H1 (cell line): ENCODE results near the gene WDR75. TPM values are rescaled to one million over a fixed set of nuclear protein-coding genes. Genes with fewer than 3 reads are reported as not detected.

Experiments used
- CTCF ChIA-PET: fragments of 300-600 bp; sonication (Branson Sonifier 250); formaldehyde crosslinking; loops from one replicate; lab custom pipeline; 2021; ENCODE audit not compliant: partially characterized antibody; lab: Charles Lee
- POLR2A ChIA-PET: fragments of 300-600 bp; sonication (Branson Sonifier 250); formaldehyde crosslinking; loops from one replicate; lab custom pipeline; 2021; ENCODE audit warnings: inconsistent platforms; ENCODE audit not compliant: partially characterized antibody; lab: Charles Lee
- DNase-seq, 2 experiments: peaks; one replicate each; pipeline versions ENCODE4 v3.0.0 to v3.0.0-alpha.2; 2010 to 2022; ENCODE audit warnings: low spot score in 2 of 2, low read depth in 1 of 2, mixed read lengths in 1 of 2
- FAIRE-seq: peaks from 2 replicates; lab custom pipeline; 2011; peaks lifted over from hg19 to GRCh38; lab: Jason Lieb, UNC
- H2AFZ ChIP-seq: 2 replicates; pipeline ENCODE4 v1.8.1; 2012; ENCODE audit warnings: low read length, inconsistent platforms
- H2AK5ac ChIP-seq: 2 replicates; pipeline ENCODE4 v1.6.1; 2013; ENCODE audit warnings: low read depth, low read length
- H2BK120ac ChIP-seq: replicated peaks from 2 replicates; pipeline ENCODE3; 2013; ENCODE audit warnings: low read depth, low read length, inconsistent platforms
- H2BK12ac ChIP-seq: 2 replicates; pipeline ENCODE4 v1.6.1; 2013; ENCODE audit warnings: low read depth, low read length
- H2BK15ac ChIP-seq: 2 replicates; pipeline ENCODE4 v1.6.1; 2013; ENCODE audit warnings: low read length
- H2BK20ac ChIP-seq: 2 replicates; pipeline ENCODE4 v1.6.1; 2013; ENCODE audit warnings: low read length
- H2BK5ac ChIP-seq: 2 replicates; pipeline ENCODE4 v1.6.1; 2013; ENCODE audit warnings: low read depth, low read length
- H3K14ac ChIP-seq: 2 replicates; pipeline ENCODE4 v1.6.1; 2013; ENCODE audit warnings: inconsistent platforms; ENCODE audit not compliant: insufficient read length
- H3K18ac ChIP-seq: 2 replicates; pipeline ENCODE4 v1.6.1; 2013; ENCODE audit warnings: low read length; ENCODE audit errors: extremely low read depth
- H3K23ac ChIP-seq: 2 replicates; pipeline ENCODE4 v1.6.1; 2013; ENCODE audit warnings: inconsistent platforms; ENCODE audit not compliant: insufficient read length
- H3K23me2 ChIP-seq: 2 replicates; pipeline ENCODE4 v1.6.1; 2013; ENCODE audit warnings: low read depth, low read length
- H3K27ac ChIP-seq: 2 replicates; pipeline ENCODE4 v1.6.1; 2011; ENCODE audit warnings: low read depth, low read length, inconsistent platforms
- H3K27me3 ChIP-seq, 4 experiments: replicated peaks in 1 of 4; 1 replicate in 1 of 4; 2 replicates in 3 of 4; pipeline versions ENCODE4 v1.6.1 to v1.8.1; 2011 to 2013; ENCODE audit warnings: low read length in 3 of 4, mild to moderate bottlenecking in 3 of 4, inconsistent platforms in 2 of 4, mixed read lengths in 2 of 4, moderate library complexity in 1 of 4; ENCODE audit not compliant: control insufficient read depth in 3 of 4, insufficient read depth in 3 of 4; ENCODE audit errors: extremely low read depth in 1 of 4
- H3K36me3 ChIP-seq, 4 experiments: 2 replicates each; pipeline versions ENCODE4 v1.6.1 to v1.8.1; 2011 to 2013; ENCODE audit warnings: mild to moderate bottlenecking in 4 of 4, low read length in 3 of 4, moderate library complexity in 2 of 4, control low read depth in 1 of 4, inconsistent platforms in 1 of 4; ENCODE audit not compliant: insufficient read depth in 4 of 4, control insufficient read depth in 2 of 4
- H3K4ac ChIP-seq: replicated peaks from 2 replicates; pipeline ENCODE3; 2013; ENCODE audit warnings: low read length, low read depth, mixed read lengths, inconsistent platforms; ENCODE audit not compliant: insufficient read length
- H3K4me1 ChIP-seq, 4 experiments: replicated peaks in 1 of 4; 1 replicate in 1 of 4; 2 replicates in 3 of 4; pipeline versions ENCODE4 v1.6.1 to v1.8.1; 2011 to 2013; ENCODE audit warnings: low read length in 3 of 4, inconsistent platforms in 2 of 4, mixed read lengths in 1 of 4; ENCODE audit not compliant: insufficient read depth in 4 of 4, control insufficient read depth in 3 of 4
- H3K4me2 ChIP-seq, 2 experiments: 2 replicates each; pipeline versions ENCODE4 v1.6.1 to v1.8.1; 2011 to 2013; ENCODE audit warnings: low read depth in 2 of 2, low read length in 2 of 2, control low read depth in 1 of 2, inconsistent platforms in 1 of 2, mild to moderate bottlenecking in 1 of 2; ENCODE audit not compliant: insufficient read depth in 1 of 2
- H3K4me3 ChIP-seq, 4 experiments: fragments of 200-600, 300-600 bp in 1 of 4; sonication (generic), shearing (Covaris generic), sonication (Bioruptor Twin) in 1 of 4; 2 replicates each; pipeline versions ENCODE4 v1.5.1 to v1.8.1; 2011 to 2016; ENCODE audit warnings: low read length in 4 of 4, low read depth in 3 of 4, control low read depth in 2 of 4, inconsistent platforms in 2 of 4, mild to moderate bottlenecking in 2 of 4, mixed read lengths in 1 of 4, moderate library complexity in 1 of 4; ENCODE audit not compliant: insufficient read depth in 2 of 4; ENCODE audit errors: extremely low read depth in 1 of 4
- H3K56ac ChIP-seq: replicated peaks from 2 replicates; pipeline ENCODE3; 2013; ENCODE audit warnings: low read depth, mild to moderate bottlenecking, mixed read lengths, low read length, inconsistent platforms; ENCODE audit not compliant: insufficient read length
- H3K79me1 ChIP-seq: 2 replicates; pipeline ENCODE4 v1.6.1; 2013; ENCODE audit warnings: low read depth, low read length, control low read depth
- H3K79me2 ChIP-seq, 2 experiments: 2 replicates each; pipeline versions ENCODE4 v1.6.1 to v1.8.1; 2012 to 2013; ENCODE audit warnings: low read length in 2 of 2, mild to moderate bottlenecking in 2 of 2, inconsistent platforms in 1 of 2; ENCODE audit not compliant: insufficient read depth in 2 of 2, control insufficient read depth in 1 of 2
- H3K9ac ChIP-seq, 4 experiments: replicated peaks in 1 of 4; 1 replicate in 1 of 4; 2 replicates in 3 of 4; pipeline versions ENCODE4 v1.6.1 to v1.8.1; 2011 to 2013; ENCODE audit warnings: low read depth in 3 of 4, low read length in 3 of 4, control low read depth in 2 of 4, mild to moderate bottlenecking in 2 of 4, moderate library complexity in 2 of 4, inconsistent platforms in 1 of 4; ENCODE audit errors: extremely low read depth in 1 of 4
- H3K9me3 ChIP-seq, 2 experiments: 2 replicates each; pipeline versions ENCODE4 v1.6.1 to v1.8.1; 2012 to 2013; ENCODE audit warnings: mild to moderate bottlenecking in 2 of 2, moderate library complexity in 2 of 2, control low read depth in 1 of 2, inconsistent platforms in 1 of 2, low read depth in 1 of 2, low read length in 1 of 2, mixed read lengths in 1 of 2; ENCODE audit not compliant: insufficient read depth in 2 of 2
- H4K20me1 ChIP-seq, 2 experiments: replicated peaks in 1 of 2; 2 replicates each; pipeline versions ENCODE3 to v1.8.1; 2011 to 2013; ENCODE audit warnings: inconsistent platforms in 2 of 2, low read length in 2 of 2, mild to moderate bottlenecking in 1 of 2; ENCODE audit not compliant: insufficient read depth in 2 of 2, control insufficient read depth in 1 of 2
- H4K5ac ChIP-seq: 2 replicates; pipeline ENCODE4 v1.6.1; 2013; ENCODE audit warnings: low read length, low read depth, mixed read lengths, inconsistent platforms; ENCODE audit not compliant: insufficient read length
- H4K8ac ChIP-seq: 2 replicates; pipeline ENCODE4 v1.8.0; 2013; ENCODE audit warnings: mild to moderate bottlenecking, moderate library complexity, low read length, inconsistent platforms; ENCODE audit not compliant: insufficient read depth; ENCODE audit errors: extremely low read depth
- H4K91ac ChIP-seq: replicated peaks from 2 replicates; pipeline ENCODE3; 2013; ENCODE audit warnings: low read length, mixed read lengths, inconsistent platforms; ENCODE audit not compliant: insufficient read length
- BRCA1 ChIP-seq: IDR thresholded peaks from 2 replicates; pipeline ENCODE4 v1.6.1; 2012; ENCODE audit warnings: low read depth, low read length, improper control_type of control experiment
- NANOG ChIP-seq: IDR thresholded peaks from 2 replicates; pipeline ENCODE4 v1.6.1; 2011; ENCODE audit warnings: low read length, low read depth, mild to moderate bottlenecking, inconsistent platforms; ENCODE audit not compliant: insufficient read depth, poor library complexity, severe bottlenecking
- PHF8 ChIP-seq: fragments of 200-600 bp; sonication (generic); conservative IDR thresholded peaks from 2 replicates; pipeline ENCODE4 v1.7.1; 2012; ENCODE audit warnings: low read depth, mild to moderate bottlenecking, inconsistent platforms, low read length, moderate library complexity
- RNF2 ChIP-seq: fragments of 200-900, 300-1000 bp; sonication (generic); IDR thresholded peaks from 2 replicates; pipeline ENCODE4 v1.7.1; 2016; ENCODE audit warnings: borderline replicate concordance, low read depth, mild to moderate bottlenecking, antibody characterized with exemption, low read length; ENCODE audit not compliant: poor library complexity, severe bottlenecking; ENCODE audit errors: missing control alignments
- WGBS, 2 experiments: shearing (Covaris generic) in 1 of 2; methylation state at CpG; one replicate each; pipeline versions ENCODE4 v1.1.6 to v1.1.7; 2013 to 2015; ENCODE audit warnings: low lambda C conversion rate in 2 of 2, mixed read lengths in 2 of 2, inconsistent platforms in 1 of 2, low coverage in 1 of 2, missing lambda C conversion rate in 1 of 2; ENCODE audit not compliant: insufficient replicate concordance in 2 of 2, insufficient coverage in 1 of 2, insufficient read length in 1 of 2; ENCODE audit errors: extremely low coverage in 1 of 2, missing lambda C conversion rate in 1 of 2; 5-methylcytosine and 5-hydroxymethylcytosine counted together
- polyA plus RNA-seq, 7 experiments: library from polyadenylated mRNA; depleted of rRNA in 3 of 7; stranded (reverse) in 5 of 7; unstranded in 2 of 7; fragments of >200 nt in 5 of 7; fragments of 200-250 nt in 2 of 7; gene quantifications; 1 replicate in 5 of 7; 2 replicates in 1 of 7; 4 replicates in 1 of 7; pipeline versions ENCODE4 v1.2.1 to v1.2.3, GENCODE V29; 2011 to 2013; ENCODE audit warnings: missing spikeins in 2 of 7, mixed read lengths in 2 of 7
- total RNA-seq: library from RNA; stranded (reverse); fragmentation: NEBNext Ultra II Directional; extraction: Animal tissue kit (Norgen Biotek cat#: 25700); gene quantifications from 2 replicates; pipeline ENCODE4 v1.2.1, GENCODE V29; 2021

The WDR75 gene
- total and polyA plus RNA-seq, 2 of the 8 experiments (the other 6 are each of a cell fraction or from before 2014, with no cell fraction given), result 26.9 to 77.1 TPM

- no peak overlapping the region for H2BK5ac ChIP-seq
- H3K4ac ChIP-seq, result no peak overlapping the region
- no peaks in the 10 kb centered on the region for H3K9me3 ChIP-seq
- ChIA-PET POLR2A (interaction anchor here (1.0 to 3.7 kb wide), 2 partner anchors 10 kb away, joined by 3 to 13 read pairs; no protein-coding TSS in a partner anchor), CTCF (interaction anchor here (0.6 to 1.2 kb wide), 2 partner anchors 21 to 42 kb away, joined by 3 to 4 read pairs; no protein-coding TSS in a partner anchor)
- H2AK5ac ChIP-seq, result no peak overlapping the region
- H3K14ac ChIP-seq, result no peak overlapping the region
- no peak overlapping the region for H3K27ac ChIP-seq
- no peaks in the 10 kb centered on the region; a peak in 1 of 4 replicates for H3K79me2 ChIP-seq
- no peak for FAIRE-seq
- H4K5ac ChIP-seq, result no peak overlapping the region
- H2BK12ac ChIP-seq, result no peak overlapping the region
- no peaks in the 10 kb centered on the region for H3K23me2 ChIP-seq
- H3K56ac ChIP-seq, result no peak overlapping the region
- H3K4me2 ChIP-seq, result no peak overlapping the region
- H2BK20ac ChIP-seq, result no peak overlapping the region
- H3K18ac ChIP-seq, result no peak overlapping the region
- H3K36me3 ChIP-seq, result peaks cover 15 to 87% (median 59%) of the 10 kb centered on the region in 4 experiments
- no peak overlapping the region for H3K23ac ChIP-seq
- peaks cover 0 to 3% of the 10 kb centered on the region in 2 experiments for H4K20me1 ChIP-seq
- H3K9ac ChIP-seq, result no peak overlapping the region
- no peak overlapping the region for H2AFZ ChIP-seq
- DNase-seq, result no peak
- no peak overlapping the region for H4K91ac ChIP-seq
- H3K4me1 ChIP-seq, result no peaks in the 10 kb centered on the region
- no peak overlapping the region for H2BK120ac ChIP-seq
- H3K27me3 ChIP-seq, result no peaks in the 10 kb centered on the region
- WGBS, 2 experiments, result 89% methylated on average over 2 of the region's 2 CpGs; no CpG with 5 or more reads in 1 of the 2 experiments
- no peak overlapping the region for H3K4me3 ChIP-seq
- no peak overlapping the region for H4K8ac ChIP-seq
- no peaks in the 10 kb centered on the region for H3K79me1 ChIP-seq
- TF ChIP-seq NANOG (no peak), PHF8 (no peak), BRCA1 (no peak), RNF2 (no peak)
- H2BK15ac ChIP-seq, result no peak overlapping the region
Observed at GRCh38 chr2:189454009-189454408, 12.7 kb downstream of the WDR75 start.
